NCI-H2029 treated with DMSO at 0.1 percent for 48 hours (cell line): Measurements from ENCODE around the gene OR10A4.
"Not testable (repeated sequence)": the region's sequence is repeated elsewhere in the genome, so short reads cannot be mapped to it uniquely, and the experiment has no call there.

Source experiments
- DNase-seq: peaks from one replicate; lab custom pipeline; 2025; lab: John Stamatoyannopoulos, UW

OR10A4 gene

GRCh38 chr11:6898911-6899310 lies 22.5 kb downstream of the OR10A4 start:
- no peak for DNase-seq

- DNase-seq = no peak
Measured at GRCh38 chr11:6900327-6900999, 24.0 kb downstream of the OR10A4 start.

- DNase-seq = not testable (repeated sequence)
Measured at GRCh38 chr11:6904804-6905203, 28.4 kb downstream of the OR10A4 start.

GRCh38 chr11:6911378-6911777 lies 35.0 kb downstream of the OR10A4 start:
- no peak for DNase-seq

- DNase-seq = no peak
Measured at GRCh38 chr11:6911948-6912347, 35.5 kb downstream of the OR10A4 start.

GRCh38 chr11:6919698-6920097 lies 43.3 kb downstream of the OR10A4 start:
- no peak for DNase-seq

- DNase-seq = no peak
Measured at GRCh38 chr11:6920702-6921101, 44.3 kb downstream of the OR10A4 start, which contains the start of gene OR2D3. TSS of gene OR2D3 (plus strand) at chr11:6921002. CDS start at chr11:6921002, 0 bp downstream.

GRCh38 chr11:6925007-6925577 lies 48.7 kb downstream of the OR10A4 start:
- DNase-seq = no peak

- no peak for DNase-seq
Measured at GRCh38 chr11:6925636-6926207, 49.3 kb downstream of the OR10A4 start.

GRCh38 chr11:6926208-6927029 lies 50.0 kb downstream of the OR10A4 start, which contains the start of gene ZNF215:
TSS of gene ZNF215 (plus strand) at chr11:6926426. CDS start at chr11:6932273, 5,847 bp downstream.
- DNase-seq = no peak

GRCh38 chr11:6927030-6927617 lies 50.7 kb downstream of the OR10A4 start:
- no peak for DNase-seq
